Body of pancreas (tissue), 4 donors: Measurements from ENCODE around the gene HTR1E. TPM values are rescaled to one million over a fixed set of nuclear protein-coding genes. Genes with fewer than 3 reads are reported as not detected.

Experiments used
- ATAC-seq: fragments of 150-250 bp; one replicate; pipeline ENCODE4 v1.9.1; 2016
- DNase-seq, 4 donors: peaks; one replicate each; pipeline ENCODE4 v3.0.0-alpha.2; 2019
- H3K27ac ChIP-seq, 4 donors: fragments of 200-600 bp; sonication (generic); 1 replicate in 3 of 4; 2 replicates in 1 of 4; pipeline versions ENCODE4 v1.5.1 to v1.6.1; 2016 to 2019; ENCODE audit warnings: mild to moderate bottlenecking in 1 of 4, mixed read lengths in 1 of 4, moderate library complexity in 1 of 4
- H3K27me3 ChIP-seq, 2 donors: fragments of 200-600 bp; sonication (generic); one replicate each; pipeline ENCODE4 v1.6.0; 2016; ENCODE audit warnings: mild to moderate bottlenecking in 1 of 2
- H3K36me3 ChIP-seq, 2 donors: fragments of 200-600 bp; sonication (generic); replicated peaks in 1 of 2; 2 replicates each; pipeline ENCODE4 v1.5.1; 2016; ENCODE audit warnings: low read depth in 2 of 2; ENCODE audit not compliant: insufficient read depth in 1 of 2
- H3K4me1 ChIP-seq: fragments of 200-600 bp; sonication (generic); one replicate; pipeline ENCODE4 v1.6.0; 2016
- H3K4me3 ChIP-seq, 2 donors: fragments of 200-600 bp; sonication (generic); 1 replicate in 1 of 2; 2 replicates in 1 of 2; pipeline ENCODE4 v1.5.1; 2016 to 2019
- H3K9me3 ChIP-seq, 3 donors: fragments of 200-600 bp; sonication (generic); 1 replicate in 2 of 3; 2 replicates in 1 of 3; pipeline ENCODE4 v1.5.1; 2016
- POLR2A ChIP-seq, 3 donors: fragments of 450-650 bp; IDR thresholded peaks; one replicate each; pipeline ENCODE4 v1.6.1; 2016; ENCODE audit warnings: antibody characterized with exemption in 3 of 3, mild to moderate bottlenecking in 2 of 3
- WGBS, 2 donors: methylation state at CpG; one replicate each; pipeline ENCODE4 v1.1.5; 2017; 5-methylcytosine and 5-hydroxymethylcytosine counted together
- intact Hi-C: fragments of 100-400 bp; cut with DNase I; formaldehyde crosslinking; loops from one replicate; pipeline ENCODE4 v1.15.1; 2023
- total RNA-seq, 2 donors: library from RNA; depleted of rRNA; stranded (reverse); fragments of >200 nt; gene quantifications; one replicate each; pipeline ENCODE4 v1.1.0, GENCODE V29; 2016
- TF ChIP-seq, protein P1 (sequence below), 7 experiments: fragments of 450-650 bp in 4 of 7; fragments of 200-600 bp in 3 of 7; sonication (generic) in 3 of 7; IDR thresholded peaks; one replicate each; pipeline ENCODE4 v1.5.1; 2016 to 2019; ENCODE audit warnings: antibody characterized with exemption in 7 of 7

HTR1E gene
- total RNA-seq, 2 donors from 2014 or later = not detected

- Histone ChIP-seq H3K4me3 (no peak overlapping the region), H3K27me3 (no peaks in the 10 kb centered on the region), H3K36me3 (no peaks in the 10 kb centered on the region), H3K9me3 (no peaks in the 10 kb centered on the region), H3K4me1 (peaks cover 8% of the 10 kb centered on the region), H3K27ac (no peak overlapping the region)
- intact Hi-C loops = no loop called here
- TF ChIP-seq POLR2A (IDR thresholded peaks at IDR 0.05) = no peak
- TF ChIP-seq, protein P1, sequence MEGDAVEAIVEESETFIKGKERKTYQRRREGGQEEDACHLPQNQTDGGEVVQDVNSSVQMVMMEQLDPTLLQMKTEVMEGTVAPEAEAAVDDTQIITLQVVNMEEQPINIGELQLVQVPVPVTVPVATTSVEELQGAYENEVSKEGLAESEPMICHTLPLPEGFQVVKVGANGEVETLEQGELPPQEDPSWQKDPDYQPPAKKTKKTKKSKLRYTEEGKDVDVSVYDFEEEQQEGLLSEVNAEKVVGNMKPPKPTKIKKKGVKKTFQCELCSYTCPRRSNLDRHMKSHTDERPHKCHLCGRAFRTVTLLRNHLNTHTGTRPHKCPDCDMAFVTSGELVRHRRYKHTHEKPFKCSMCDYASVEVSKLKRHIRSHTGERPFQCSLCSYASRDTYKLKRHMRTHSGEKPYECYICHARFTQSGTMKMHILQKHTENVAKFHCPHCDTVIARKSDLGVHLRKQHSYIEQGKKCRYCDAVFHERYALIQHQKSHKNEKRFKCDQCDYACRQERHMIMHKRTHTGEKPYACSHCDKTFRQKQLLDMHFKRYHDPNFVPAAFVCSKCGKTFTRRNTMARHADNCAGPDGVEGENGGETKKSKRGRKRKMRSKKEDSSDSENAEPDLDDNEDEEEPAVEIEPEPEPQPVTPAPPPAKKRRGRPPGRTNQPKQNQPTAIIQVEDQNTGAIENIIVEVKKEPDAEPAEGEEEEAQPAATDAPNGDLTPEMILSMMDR (IDR thresholded peaks at IDR 0.05) = no peak
- ATAC-seq (no peak), DNase-seq (no peak)
- WGBS, 2 donors = 85 to 94% methylated on average over 1 of the region's 1 CpG
These were observed 3.0 kb upstream of the HTR1E start for GRCh38 chr6:86934365-86934764.

- no peaks in the 10 kb centered on the region for H3K9me3 ChIP-seq
- no peak overlapping the region for H3K4me3 ChIP-seq
- ATAC-seq (peak; percentile 30), DNase-seq (no peak)
- peak overlapping the region in 1 of 4 donors; percentile 59 for H3K27ac ChIP-seq
- H3K4me1 ChIP-seq = peaks cover 8% of the 10 kb centered on the region
- TF ChIP-seq, protein P1 (IDR thresholded peaks at IDR 0.05) = no peak
- no peak for TF ChIP-seq POLR2A (IDR thresholded peaks at IDR 0.05)
- WGBS, 2 donors = 8 to 10% methylated on average over 12 of the region's 12 CpGs
- intact Hi-C loops = no loop called here
- no peaks in the 10 kb centered on the region for H3K36me3 ChIP-seq
- no peaks in the 10 kb centered on the region for H3K27me3 ChIP-seq
These were observed 502 bp upstream of the HTR1E start for GRCh38 chr6:86936834-86937218.

DNA sequence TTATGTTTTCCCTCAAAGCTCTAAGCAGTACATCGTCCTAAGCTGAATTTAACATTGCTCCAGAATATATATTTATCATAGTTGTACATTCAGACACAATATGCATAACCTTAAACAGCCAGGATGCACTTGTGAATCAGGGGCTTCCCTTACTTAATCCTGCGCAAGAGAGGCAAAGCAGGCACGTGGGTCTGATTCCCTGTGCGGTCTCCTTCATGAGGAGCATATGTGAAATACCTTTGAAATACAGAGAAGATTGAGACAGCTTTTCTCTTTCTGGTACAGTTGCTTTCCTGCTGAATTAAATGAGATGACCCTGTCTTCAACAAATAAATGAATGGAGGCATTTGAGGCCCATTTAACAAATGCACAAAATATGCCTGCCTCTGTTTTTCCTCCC lies 1.5 kb downstream of the HTR1E start:
- H3K4me3 ChIP-seq = no peak overlapping the region
- intact Hi-C loops = no loop called here
- H3K27ac ChIP-seq = no peak overlapping the region
- 81 to 84% methylated on average over 4 of the region's 4 CpGs for WGBS, 2 donors
- H3K4me1 ChIP-seq = peaks cover 12% of the 10 kb centered on the region
- ATAC-seq (no peak), DNase-seq (no peak)
- no peaks in the 10 kb centered on the region for H3K9me3 ChIP-seq
- TF ChIP-seq, protein P1 (IDR thresholded peaks at IDR 0.05) = no peak
- no peak for TF ChIP-seq POLR2A (IDR thresholded peaks at IDR 0.05)
- H3K27me3 ChIP-seq = no peaks in the 10 kb centered on the region
- H3K36me3 ChIP-seq = no peaks in the 10 kb centered on the region

GRCh38 chr6:86941461-86941860 lies 4.1 kb downstream of the HTR1E start:
- Histone ChIP-seq H3K4me1 (peaks cover 20% of the 10 kb centered on the region), H3K4me3 (no peak overlapping the region), H3K27me3 (no peaks in the 10 kb centered on the region), H3K9me3 (no peaks in the 10 kb centered on the region), H3K36me3 (no peaks in the 10 kb centered on the region), H3K27ac (no peak overlapping the region)
- 81 to 88% methylated on average over 1 of the region's 1 CpG for WGBS, 2 donors
- no peak for DNase-seq
- intact Hi-C loops = no loop called here
- TF ChIP-seq POLR2A (IDR thresholded peaks at IDR 0.05) = no peak
- TF ChIP-seq, protein P1 (IDR thresholded peaks at IDR 0.05) = no peak
- ATAC-seq = no peak

- Histone ChIP-seq H3K9me3 (no peaks in the 10 kb centered on the region), H3K36me3 (no peaks in the 10 kb centered on the region), H3K4me3 (no peak overlapping the region), H3K27ac (no peak overlapping the region), H3K4me1 (peaks cover 14% of the 10 kb centered on the region), H3K27me3 (no peaks in the 10 kb centered on the region)
- no peak for ATAC-seq
- TF ChIP-seq, protein P1 (IDR thresholded peaks at IDR 0.05) = no peak
- no peak for TF ChIP-seq POLR2A (IDR thresholded peaks at IDR 0.05)
- intact Hi-C loops = no loop called here
- DNase-seq = no peak
- 77 to 89% methylated on average over 6 of the region's 6 CpGs for WGBS, 2 donors
These were observed 5.6 kb downstream of the HTR1E start for GRCh38 chr6:86942769-86943516.
